Tracheal epithelial cell (primary cell): ENCODE measurements around the gene RNF44. TPM values are rescaled to one million over a fixed set of nuclear protein-coding genes. Genes with fewer than 3 reads are reported as not detected.

Experiments used
- total RNA-seq: library from RNA; depleted of rRNA; stranded (reverse); fragments of >200 nt; gene quantifications from 2 replicates; pipeline ENCODE4 v1.2.1, GENCODE V29; 2014

RNF44 gene
- 5.3 and 5.8 TPM in 2 replicates for total RNA-seq

DNA sequence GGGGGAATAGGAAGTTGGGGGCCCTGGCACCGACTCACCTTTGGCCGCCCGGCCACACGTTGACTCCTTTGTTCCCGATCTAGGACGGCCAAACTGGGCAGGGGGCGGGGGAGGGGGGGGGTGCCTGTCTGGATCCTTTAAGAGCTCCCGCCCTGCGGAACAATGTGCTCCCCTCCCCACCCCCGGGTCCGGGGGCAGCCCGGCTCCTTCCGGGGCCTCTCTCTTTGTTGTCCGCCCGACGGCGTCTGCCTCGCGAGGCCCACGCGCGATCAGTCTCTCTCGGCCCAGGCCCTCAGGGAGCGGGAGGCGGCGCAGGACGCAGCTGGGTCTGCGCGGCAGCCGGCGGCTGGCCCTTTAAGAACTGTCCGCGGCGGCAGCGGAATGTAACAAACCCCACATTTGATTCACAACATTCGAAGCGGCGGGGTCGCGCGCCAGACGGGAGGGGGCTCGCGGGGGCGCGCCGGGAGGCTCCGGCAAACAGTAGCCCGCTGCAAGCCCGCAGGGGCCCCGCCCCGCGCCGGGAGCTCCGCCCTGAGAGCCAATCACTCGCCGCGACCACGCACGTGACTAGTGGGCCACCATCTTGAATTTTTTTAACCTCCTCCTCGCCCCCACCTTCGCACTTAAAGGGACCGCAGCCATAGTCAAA is at the start of gene RNF44:
TSS of gene RNF44 (minus strand) at position 501 of the 652 bp plus-strand sequence. CDS start 4,930 bp downstream, outside the sequence.

DNA sequence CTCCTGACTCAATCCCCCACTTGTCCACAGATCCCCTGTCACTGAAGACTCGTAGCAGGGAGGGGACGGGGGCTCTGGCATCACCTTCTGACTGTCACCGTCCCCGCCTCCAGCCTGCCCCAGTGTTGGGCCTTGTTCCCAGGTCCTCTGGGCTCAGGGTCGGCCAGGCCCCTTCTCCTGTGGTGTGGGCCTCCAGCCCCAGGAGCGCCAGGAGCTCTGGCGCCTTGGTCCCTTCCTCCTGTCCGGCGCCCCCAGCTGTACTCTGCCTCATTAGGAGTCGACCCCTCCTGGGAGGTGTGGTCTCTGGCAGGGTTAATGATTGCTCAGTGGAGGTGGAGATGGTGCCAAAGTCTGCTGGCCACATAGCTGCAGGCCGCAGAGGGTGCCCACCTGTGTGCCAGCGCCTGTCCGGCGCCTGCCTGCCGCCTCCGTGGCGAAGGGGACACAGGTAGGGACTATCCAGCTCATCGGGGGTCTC is 11.8 kb upstream of the RNF44 start, which contains the start of gene CDHR2:
TSS of gene CDHR2 (plus strand) at position 376 of the 478 bp plus-strand sequence. CDS start 16,011 bp downstream, outside the sequence.

Other genes with a start within 250 kb of the RNF44 start
- 85.0 and 89.6 TPM in 2 replicates for gene KIAA1191, start 175.6 kb downstream of the RNF44 start, total RNA-seq
- gene ARL10, start 171.9 kb downstream of the RNF44 start, total RNA-seq, result 8.4 and 10.7 TPM in 2 replicates
- 17.7 and 24.6 TPM in 2 replicates for gene NOP16, start 148.8 kb downstream of the RNF44 start, total RNA-seq
- 31.1 and 42.0 TPM in 2 replicates for gene HIGD2A, start 148.7 kb downstream of the RNF44 start, total RNA-seq
- gene CLTB, start 120.9 kb downstream of the RNF44 start, total RNA-seq, result 124 and 239 TPM in 2 replicates
- 34.9 and 41.3 TPM in 2 replicates for gene FAF2, start 89.0 kb downstream of the RNF44 start, total RNA-seq
- gene CDHR2, start 11.9 kb upstream of the RNF44 start, total RNA-seq, result under 0.01 TPM in 1 of 2 replicates, not detected in the other
- gene GPRIN1, start 72.8 kb upstream of the RNF44 start, total RNA-seq, result 1.9 and 9.6 TPM in 2 replicates
- gene SNCB, start 93.1 kb upstream of the RNF44 start, total RNA-seq, result not detected in 2 replicates
- not detected in 2 replicates for gene EIF4E1B, start 93.3 kb upstream of the RNF44 start, total RNA-seq
- gene TSPAN17, start 110.1 kb upstream of the RNF44 start, total RNA-seq, result 26.9 and 44.3 TPM in 2 replicates